Neural cell (in vitro differentiated cells): ENCODE results near the gene ATP8B3. TPM values are rescaled to one million over a fixed set of nuclear protein-coding genes. Genes with fewer than 3 reads are reported as not detected.

Experiments
- H2AFZ ChIP-seq: fragments of 200-600, 300-800 bp; sonication (generic), shearing (Covaris generic); 2 replicates; pipeline ENCODE4 v1.6.0; 2014; ENCODE audit warnings: low read depth, mild to moderate bottlenecking, antibody characterized with exemption, low read length, moderate library complexity
- H3F3A ChIP-seq: fragments of 200-600 bp; shearing (Covaris generic); 2 replicates; pipeline ENCODE4 v1.6.1; 2016; ENCODE audit warnings: mild to moderate bottlenecking, moderate library complexity, mixed read lengths, antibody characterized with exemption, low read length; ENCODE audit not compliant: insufficient read depth, poor library complexity, severe bottlenecking
- H3K27ac ChIP-seq: fragments of 200-600, 300-800 bp; sonication (generic), shearing (Covaris generic); 2 replicates; pipeline ENCODE4 v1.5.1; 2014; ENCODE audit warnings: mild to moderate bottlenecking, low read length, moderate library complexity
- H3K27me3 ChIP-seq: fragments of 300-800, 200-600 bp; sonication (generic), shearing (Covaris generic); 2 replicates; pipeline ENCODE4 v1.6.0; 2014; ENCODE audit warnings: mild to moderate bottlenecking, low read depth, low read length, moderate library complexity; ENCODE audit not compliant: insufficient read depth
- H3K36me3 ChIP-seq: fragments of 300-800, 200-600 bp; sonication (generic), shearing (Covaris generic); 2 replicates; pipeline ENCODE4 v1.5.1; 2014; ENCODE audit warnings: mild to moderate bottlenecking, antibody characterized with exemption, low read length, moderate library complexity; ENCODE audit not compliant: insufficient read depth
- H3K4me2 ChIP-seq: fragments of 300-800, 200-600 bp; sonication (generic), shearing (Covaris generic); 2 replicates; pipeline ENCODE4 v1.6.0; 2014; ENCODE audit warnings: mild to moderate bottlenecking, low read length
- H3K4me3 ChIP-seq: fragments of 300-800, 200-600 bp; sonication (generic), shearing (Covaris generic); 2 replicates; pipeline ENCODE4 v1.5.1; 2014; ENCODE audit warnings: mild to moderate bottlenecking, low read length, moderate library complexity
- H3K79me2 ChIP-seq: fragments of 200-600 bp; shearing (Covaris generic); replicated peaks from 2 replicates; pipeline ENCODE4 v1.6.0; 2014; ENCODE audit warnings: mild to moderate bottlenecking, low read length, moderate library complexity; ENCODE audit not compliant: insufficient read depth
- H3K9ac ChIP-seq: fragments of 300-800, 200-600 bp; sonication (generic), shearing (Covaris generic); 2 replicates; pipeline ENCODE4 v1.6.1; 2016; ENCODE audit warnings: mild to moderate bottlenecking, low read length, mixed read lengths
- H3K9me2 ChIP-seq: fragments of 200-600 bp; shearing (Covaris generic); 2 replicates; pipeline ENCODE4 v1.6.1; 2016; ENCODE audit warnings: mild to moderate bottlenecking, low read length, mixed read lengths; ENCODE audit not compliant: insufficient read depth
- H3K9me3 ChIP-seq: fragments of 200-600, 300-800 bp; sonication (generic), shearing (Covaris generic); 2 replicates; pipeline ENCODE4 v1.6.1; 2016; ENCODE audit warnings: mild to moderate bottlenecking, mixed run types, low read length, moderate library complexity, mixed read lengths
- H4K20me1 ChIP-seq: fragments of 200-600 bp; shearing (Covaris generic); 2 replicates; pipeline ENCODE4 v1.6.1; 2016; ENCODE audit warnings: mild to moderate bottlenecking, mixed run types; ENCODE audit not compliant: insufficient read depth
- EP300 ChIP-seq: fragments of 450-650 bp; conservative IDR thresholded peaks from 2 replicates; pipeline ENCODE4 v1.6.1; 2014; ENCODE audit warnings: antibody characterized with exemption, mild to moderate bottlenecking, moderate library complexity; ENCODE audit not compliant: poor library complexity, severe bottlenecking
- EZH2 ChIP-seq: fragments of 200-600, 300-800 bp; shearing (Covaris generic), sonication (generic); IDR thresholded peaks from 2 replicates; pipeline ENCODE4 v1.6.1; 2014; ENCODE audit warnings: antibody characterized with exemption, low read length, borderline replicate concordance, mild to moderate bottlenecking; ENCODE audit not compliant: insufficient read depth, poor library complexity, severe bottlenecking
- MXI1 ChIP-seq: fragments of 450-650 bp; conservative IDR thresholded peaks from 2 replicates; pipeline ENCODE4 v1.6.1; 2014; ENCODE audit warnings: antibody characterized with exemption, mild to moderate bottlenecking; ENCODE audit not compliant: poor library complexity, severe bottlenecking
- POLR2AphosphoS5 ChIP-seq: IDR thresholded peaks from 2 replicates; pipeline ENCODE4 v1.6.1; 2012
- RAD21 ChIP-seq: fragments of 450-650 bp; conservative IDR thresholded peaks from 2 replicates; pipeline ENCODE4 v1.6.1; 2014; ENCODE audit warnings: antibody characterized with exemption, mild to moderate bottlenecking, moderate library complexity
- SMC3 ChIP-seq: fragments of 450-650 bp; conservative IDR thresholded peaks from 2 replicates; pipeline ENCODE4 v1.6.1; 2014; ENCODE audit warnings: antibody characterized with exemption, mild to moderate bottlenecking, moderate library complexity; ENCODE audit not compliant: poor library complexity
- TAF1 ChIP-seq: IDR thresholded peaks from 2 replicates; pipeline ENCODE4 v1.6.1; 2012; ENCODE audit warnings: low read depth
- polyA plus RNA-seq: library from polyadenylated mRNA; depleted of rRNA; stranded (reverse); fragments of >200 nt; gene quantifications from 2 replicates; pipeline ENCODE4 v1.2.3, GENCODE V29; 2014
- TF ChIP-seq, protein P1 (sequence below): fragments of 450-650 bp; IDR thresholded peaks from 2 replicates; pipeline ENCODE4 v1.5.1; 2014; ENCODE audit warnings: antibody characterized with exemption, mild to moderate bottlenecking, moderate library complexity; ENCODE audit not compliant: poor library complexity, severe bottlenecking
- TF ChIP-seq, protein P2 (sequence below): IDR thresholded peaks from 2 replicates; pipeline ENCODE4 v1.6.1; 2012; ENCODE audit warnings: borderline replicate concordance

Gene ATP8B3
- polyA plus RNA-seq, 1 donor from 2014 or later: 1.5 TPM

DNA sequence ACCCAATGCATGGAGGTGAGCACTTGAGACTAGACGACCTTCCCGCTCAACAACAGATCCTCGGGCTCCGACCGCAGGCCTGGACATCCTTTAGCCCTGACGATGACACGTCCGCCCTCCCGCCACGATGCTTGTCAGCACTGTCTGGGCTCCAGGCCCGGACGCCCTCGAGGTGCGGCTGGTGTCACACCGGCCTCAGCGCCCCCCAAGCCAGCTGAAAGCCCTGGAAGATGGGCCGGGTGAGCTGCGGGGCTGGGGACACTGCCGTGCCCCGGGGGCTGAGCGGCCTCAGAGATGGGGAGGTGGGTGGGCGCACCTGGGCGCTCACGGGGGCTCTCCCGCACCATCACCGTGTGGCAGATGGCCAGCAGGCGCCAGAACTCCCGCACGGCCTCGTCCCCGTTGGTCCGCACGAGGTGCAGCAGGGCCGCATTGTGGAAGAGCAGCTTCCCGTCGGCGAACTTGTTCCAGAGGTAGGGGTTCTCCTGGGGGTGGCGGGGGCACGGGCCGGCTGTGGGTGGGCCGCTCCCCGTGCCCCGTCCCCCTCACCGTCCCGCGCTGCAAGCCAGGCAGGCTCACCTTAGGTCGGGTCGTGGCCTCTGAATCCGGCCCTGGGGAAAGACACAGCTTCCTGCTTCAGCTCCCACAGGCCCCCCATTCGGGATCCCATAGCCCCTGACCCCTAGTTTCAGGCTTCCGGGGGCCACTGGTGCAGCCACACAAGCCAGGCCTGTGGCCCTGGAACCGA, 15.5 kb downstream of the ATP8B3 start:
- Histone ChIP-seq H3K79me2 (no peaks in the 10 kb centered on the region), H3K9ac (no peak overlapping the region), H3K4me2 (no peak overlapping the region), H4K20me1 (no peaks in the 10 kb centered on the region), H3K27me3 (no peaks in the 10 kb centered on the region), H3K9me3 (no peaks in the 10 kb centered on the region), H3K27ac (no peak overlapping the region), H3K36me3 (no peaks in the 10 kb centered on the region), H3K9me2 (no peaks in the 10 kb centered on the region), H3F3A (no peaks in the 10 kb centered on the region), H3K4me3 (no peak overlapping the region), H2AFZ (no peak overlapping the region)
- no peak for TF ChIP-seq EP300
- no peak for TF ChIP-seq SMC3
- TF ChIP-seq MXI1: no peak
- TF ChIP-seq, protein P1, sequence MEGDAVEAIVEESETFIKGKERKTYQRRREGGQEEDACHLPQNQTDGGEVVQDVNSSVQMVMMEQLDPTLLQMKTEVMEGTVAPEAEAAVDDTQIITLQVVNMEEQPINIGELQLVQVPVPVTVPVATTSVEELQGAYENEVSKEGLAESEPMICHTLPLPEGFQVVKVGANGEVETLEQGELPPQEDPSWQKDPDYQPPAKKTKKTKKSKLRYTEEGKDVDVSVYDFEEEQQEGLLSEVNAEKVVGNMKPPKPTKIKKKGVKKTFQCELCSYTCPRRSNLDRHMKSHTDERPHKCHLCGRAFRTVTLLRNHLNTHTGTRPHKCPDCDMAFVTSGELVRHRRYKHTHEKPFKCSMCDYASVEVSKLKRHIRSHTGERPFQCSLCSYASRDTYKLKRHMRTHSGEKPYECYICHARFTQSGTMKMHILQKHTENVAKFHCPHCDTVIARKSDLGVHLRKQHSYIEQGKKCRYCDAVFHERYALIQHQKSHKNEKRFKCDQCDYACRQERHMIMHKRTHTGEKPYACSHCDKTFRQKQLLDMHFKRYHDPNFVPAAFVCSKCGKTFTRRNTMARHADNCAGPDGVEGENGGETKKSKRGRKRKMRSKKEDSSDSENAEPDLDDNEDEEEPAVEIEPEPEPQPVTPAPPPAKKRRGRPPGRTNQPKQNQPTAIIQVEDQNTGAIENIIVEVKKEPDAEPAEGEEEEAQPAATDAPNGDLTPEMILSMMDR: no peak
- no peak for TF ChIP-seq TAF1
- no peak for TF ChIP-seq POLR2AphosphoS5
- TF ChIP-seq RAD21: no peak
- TF ChIP-seq, protein P2, sequence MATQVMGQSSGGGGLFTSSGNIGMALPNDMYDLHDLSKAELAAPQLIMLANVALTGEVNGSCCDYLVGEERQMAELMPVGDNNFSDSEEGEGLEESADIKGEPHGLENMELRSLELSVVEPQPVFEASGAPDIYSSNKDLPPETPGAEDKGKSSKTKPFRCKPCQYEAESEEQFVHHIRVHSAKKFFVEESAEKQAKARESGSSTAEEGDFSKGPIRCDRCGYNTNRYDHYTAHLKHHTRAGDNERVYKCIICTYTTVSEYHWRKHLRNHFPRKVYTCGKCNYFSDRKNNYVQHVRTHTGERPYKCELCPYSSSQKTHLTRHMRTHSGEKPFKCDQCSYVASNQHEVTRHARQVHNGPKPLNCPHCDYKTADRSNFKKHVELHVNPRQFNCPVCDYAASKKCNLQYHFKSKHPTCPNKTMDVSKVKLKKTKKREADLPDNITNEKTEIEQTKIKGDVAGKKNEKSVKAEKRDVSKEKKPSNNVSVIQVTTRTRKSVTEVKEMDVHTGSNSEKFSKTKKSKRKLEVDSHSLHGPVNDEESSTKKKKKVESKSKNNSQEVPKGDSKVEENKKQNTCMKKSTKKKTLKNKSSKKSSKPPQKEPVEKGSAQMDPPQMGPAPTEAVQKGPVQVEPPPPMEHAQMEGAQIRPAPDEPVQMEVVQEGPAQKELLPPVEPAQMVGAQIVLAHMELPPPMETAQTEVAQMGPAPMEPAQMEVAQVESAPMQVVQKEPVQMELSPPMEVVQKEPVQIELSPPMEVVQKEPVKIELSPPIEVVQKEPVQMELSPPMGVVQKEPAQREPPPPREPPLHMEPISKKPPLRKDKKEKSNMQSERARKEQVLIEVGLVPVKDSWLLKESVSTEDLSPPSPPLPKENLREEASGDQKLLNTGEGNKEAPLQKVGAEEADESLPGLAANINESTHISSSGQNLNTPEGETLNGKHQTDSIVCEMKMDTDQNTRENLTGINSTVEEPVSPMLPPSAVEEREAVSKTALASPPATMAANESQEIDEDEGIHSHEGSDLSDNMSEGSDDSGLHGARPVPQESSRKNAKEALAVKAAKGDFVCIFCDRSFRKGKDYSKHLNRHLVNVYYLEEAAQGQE: no peak
- no peak for TF ChIP-seq EZH2

DNA sequence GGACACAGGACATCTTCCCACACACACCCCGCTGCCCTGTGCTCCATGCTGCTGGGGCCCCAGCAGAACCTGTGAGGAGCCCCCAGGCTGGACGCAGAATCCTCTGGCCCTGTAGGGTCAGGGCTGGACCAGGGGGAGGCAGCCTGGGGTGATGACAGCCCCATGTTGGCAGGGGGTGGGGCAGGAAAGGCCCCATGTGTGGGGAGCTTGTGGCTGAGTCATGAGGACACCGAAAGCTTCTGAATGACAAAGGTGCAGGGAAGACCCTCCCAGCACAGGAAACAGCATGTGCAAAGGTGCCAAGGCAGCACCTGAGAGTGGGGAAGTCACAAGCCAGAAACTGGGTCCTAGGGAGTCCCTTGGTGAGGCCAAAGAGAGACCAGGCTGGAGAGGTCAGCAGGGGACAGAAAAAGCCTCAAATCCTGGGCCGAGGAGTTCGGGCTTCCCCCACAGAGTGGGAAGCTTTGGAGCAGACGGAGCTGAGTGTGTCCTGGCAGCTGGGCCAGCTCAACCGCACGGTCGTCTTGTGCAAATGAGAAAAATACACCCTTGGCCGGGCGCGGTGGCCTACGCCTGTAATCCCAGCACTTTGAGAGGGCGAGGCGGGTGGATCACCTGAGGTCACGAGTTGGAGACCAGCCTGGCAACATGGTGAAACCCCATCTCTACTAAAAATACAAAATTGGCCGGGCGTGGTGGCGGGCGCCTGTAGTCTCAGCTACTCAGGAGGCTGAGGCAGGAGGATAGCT, 17.5 kb downstream of the ATP8B3 start:
- Histone ChIP-seq H3K27me3 (peaks cover 2% of the 10 kb centered on the region), H3K9me2 (no peaks in the 10 kb centered on the region), H2AFZ (no peak overlapping the region), H3K9ac (no peak overlapping the region), H3K27ac (no peak overlapping the region), H4K20me1 (no peaks in the 10 kb centered on the region), H3K4me3 (no peak overlapping the region), H3K4me2 (no peak overlapping the region), H3K36me3 (no peaks in the 10 kb centered on the region), H3K9me3 (no peaks in the 10 kb centered on the region), H3F3A (no peaks in the 10 kb centered on the region), H3K79me2 (no peaks in the 10 kb centered on the region)
- TF ChIP-seq, protein P2: no peak
- TF ChIP-seq, protein P1: no peak
- TF ChIP-seq RAD21 (no peak), POLR2AphosphoS5 (no peak), SMC3 (no peak), TAF1 (no peak)
